ENCODE results near the gene UMODL1.

Gene UMODL1

GRCh38 chr21:42071146-42071737, at the start of gene UMODL1:
Gene UMODL1, plus strand, starts transcription at chr21:42071317. Its CDS starts 0 bp downstream, at chr21:42071317.
- DNase-seq: no peak

GRCh38 chr21:42021371-42022090, 49.6 kb upstream of the UMODL1 start:
- DNase-seq: no peak

GRCh38 chr21:42022091-42022430, 49.1 kb upstream of the UMODL1 start:
- no peak for DNase-seq

GRCh38 chr21:42022906-42023305, 48.2 kb upstream of the UMODL1 start:
- DNase-seq: no peak

- no peak for DNase-seq
Measured at GRCh38 chr21:42025376-42026081, 45.6 kb upstream of the UMODL1 start.

- no peak for DNase-seq
Measured at GRCh38 chr21:42026082-42026435, 45.1 kb upstream of the UMODL1 start.

GRCh38 chr21:42027085-42027821, 43.9 kb upstream of the UMODL1 start:
- DNase-seq: no peak

GRCh38 chr21:42027822-42028765, 43.0 kb upstream of the UMODL1 start:
- DNase-seq: no peak

GRCh38 chr21:42028766-42029425, 42.2 kb upstream of the UMODL1 start:
- DNase-seq: no peak

GRCh38 chr21:42030311-42030710, 40.8 kb upstream of the UMODL1 start:
- DNase-seq: no peak

- DNase-seq: no peak
Measured at GRCh38 chr21:42031241-42031640, 39.9 kb upstream of the UMODL1 start.

GRCh38 chr21:42031816-42032215, 39.3 kb upstream of the UMODL1 start:
- DNase-seq: no peak

GRCh38 chr21:42032266-42032665, 38.9 kb upstream of the UMODL1 start:
- no peak for DNase-seq

- no peak for DNase-seq
Measured at GRCh38 chr21:42032968-42033367, 38.1 kb upstream of the UMODL1 start.

- no peak for DNase-seq
Measured at GRCh38 chr21:42036313-42036712, 34.8 kb upstream of the UMODL1 start.

GRCh38 chr21:42037516-42037915, 33.6 kb upstream of the UMODL1 start:
- no peak for DNase-seq

- DNase-seq: no peak
Measured at GRCh38 chr21:42037943-42038342, 33.2 kb upstream of the UMODL1 start.

- no peak for DNase-seq
Measured at GRCh38 chr21:42038393-42038792, 32.7 kb upstream of the UMODL1 start.

GRCh38 chr21:42038826-42039425, 32.2 kb upstream of the UMODL1 start:
- DNase-seq: no peak

GRCh38 chr21:42039470-42039901, 31.6 kb upstream of the UMODL1 start:
- DNase-seq: no peak

GRCh38 chr21:42039911-42040351, 31.2 kb upstream of the UMODL1 start:
- no peak for DNase-seq

All from GDM1 (cell line).